Measurements from ENCODE around the gene MYH6.

- TF ChIP-seq CTCF (conservative IDR thresholded peaks at IDR 0.05 in 1 of 2, IDR thresholded peaks at IDR 0.05 in 1 of 2; ENCODE audit: low read depth in 1 of 2, low read length in 2 of 2) (no peak), EZH2 (IDR thresholded peaks at IDR 0.05; ENCODE audit: low read length, missing control alignments) (no peak)
Observed at GRCh38 chr14:23446291-23446851, 38.3 kb upstream of the MYH6 start.
